ENCODE data around the gene DHRS2. TPM values are rescaled to one million over a fixed set of nuclear protein-coding genes. Genes with fewer than 3 reads are reported as not detected.

DHRS2 gene
- total and polyA plus RNA-seq, 2 of the 13 experiments (the other 11 are each of a cell fraction or from before 2014, with no cell fraction given): 1,621 to 3,021 TPM

DNA sequence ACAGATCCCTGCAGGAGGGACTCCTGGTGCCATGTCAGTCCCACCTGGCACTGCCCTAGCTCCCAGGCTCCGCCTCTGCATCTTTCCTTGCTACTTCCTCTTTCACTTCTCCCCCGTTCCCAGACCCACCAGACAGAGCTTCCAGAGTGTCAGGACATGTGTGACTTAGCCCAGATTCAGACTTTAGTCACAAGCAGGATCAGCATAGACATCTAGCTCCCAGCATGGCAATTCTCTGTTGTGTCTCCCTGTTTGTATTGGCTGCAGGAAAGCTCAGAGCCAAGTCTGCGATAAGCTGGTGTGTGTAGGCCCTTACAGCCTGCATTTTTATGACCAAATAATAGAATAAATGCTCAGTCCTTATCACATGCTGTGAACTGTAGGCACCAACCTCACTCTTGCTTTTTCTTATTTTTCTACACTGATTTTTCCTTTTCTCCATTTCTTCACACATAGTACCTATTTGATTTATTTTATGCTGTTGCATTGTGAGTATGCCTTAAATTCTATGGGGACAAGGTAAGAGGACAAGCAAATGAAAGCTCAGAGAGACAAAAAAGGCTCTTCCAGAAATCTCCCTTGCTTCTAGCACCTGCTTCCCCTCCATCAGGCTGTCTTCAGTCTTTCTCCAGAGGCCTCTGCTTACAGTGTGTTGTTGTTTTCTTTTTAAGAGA is 5.9 kb downstream of the DHRS2 start (continued):
- TF ChIP-seq, protein P1, sequence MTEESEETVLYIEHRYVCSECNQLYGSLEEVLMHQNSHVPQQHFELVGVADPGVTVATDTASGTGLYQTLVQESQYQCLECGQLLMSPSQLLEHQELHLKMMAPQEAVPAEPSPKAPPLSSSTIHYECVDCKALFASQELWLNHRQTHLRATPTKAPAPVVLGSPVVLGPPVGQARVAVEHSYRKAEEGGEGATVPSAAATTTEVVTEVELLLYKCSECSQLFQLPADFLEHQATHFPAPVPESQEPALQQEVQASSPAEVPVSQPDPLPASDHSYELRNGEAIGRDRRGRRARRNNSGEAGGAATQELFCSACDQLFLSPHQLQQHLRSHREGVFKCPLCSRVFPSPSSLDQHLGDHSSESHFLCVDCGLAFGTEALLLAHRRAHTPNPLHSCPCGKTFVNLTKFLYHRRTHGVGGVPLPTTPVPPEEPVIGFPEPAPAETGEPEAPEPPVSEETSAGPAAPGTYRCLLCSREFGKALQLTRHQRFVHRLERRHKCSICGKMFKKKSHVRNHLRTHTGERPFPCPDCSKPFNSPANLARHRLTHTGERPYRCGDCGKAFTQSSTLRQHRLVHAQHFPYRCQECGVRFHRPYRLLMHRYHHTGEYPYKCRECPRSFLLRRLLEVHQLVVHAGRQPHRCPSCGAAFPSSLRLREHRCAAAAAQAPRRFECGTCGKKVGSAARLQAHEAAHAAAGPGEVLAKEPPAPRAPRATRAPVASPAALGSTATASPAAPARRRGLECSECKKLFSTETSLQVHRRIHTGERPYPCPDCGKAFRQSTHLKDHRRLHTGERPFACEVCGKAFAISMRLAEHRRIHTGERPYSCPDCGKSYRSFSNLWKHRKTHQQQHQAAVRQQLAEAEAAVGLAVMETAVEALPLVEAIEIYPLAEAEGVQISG (CRISPR knock-in tag; IDR thresholded peaks at IDR 0.05): no peak
- TF ChIP-seq ZZZ3 (CRISPR knock-in tag; IDR thresholded peaks at IDR 0.05; ENCODE audit: borderline replicate concordance) (no peak), ZNF234 (CRISPR knock-in tag; conservative IDR thresholded peaks at IDR 0.05) (no peak), POLR2AphosphoS2 (IDR thresholded peaks at IDR 0.05; ENCODE audit: low read depth, low read length) (peak; percentile 94; the same call in 1 of the 2 replicates), HMG20B (CRISPR knock-in tag; conservative IDR thresholded peaks at IDR 0.05) (no peak), NCOA5 (CRISPR knock-in tag; IDR thresholded peaks at IDR 0.05) (no peak), ZNF317 (CRISPR knock-in tag; IDR thresholded peaks at IDR 0.05) (no peak), ZNF136 (CRISPR knock-in tag; IDR thresholded peaks at IDR 0.05; ENCODE audit: low read depth) (no peak), NFE2L1 (CRISPR knock-in tag; IDR thresholded peaks at IDR 0.05; ENCODE audit: borderline replicate concordance) (no peak; the same call in 1 of the 2 replicates), ARID2 (CRISPR knock-in tag; IDR thresholded peaks at IDR 0.05; ENCODE audit: borderline replicate concordance) (no peak; the same call in 1 of the 2 replicates), CHD4 (IDR thresholded peaks at IDR 0.05; ENCODE audit: borderline replicate concordance, low read length) (no peak), SRSF9 (IDR thresholded peaks at IDR 0.05; ENCODE audit: borderline replicate concordance, insufficient read depth, low read depth, low read length, poor library complexity, severe bottlenecking) (no peak), YY1 (IDR thresholded peaks at IDR 0.05; ENCODE audit: insufficient read depth, insufficient replicate concordance, low read depth, low read length) (no peak), CCDC6 (CRISPR knock-in tag; IDR thresholded peaks at IDR 0.05) (no peak), ZNF670 (CRISPR knock-in tag; IDR thresholded peaks at IDR 0.05; ENCODE audit: borderline replicate concordance) (no peak), ZNF616 (CRISPR knock-in tag; IDR thresholded peaks at IDR 0.05; ENCODE audit: low read depth) (no peak)
- TF ChIP-seq, protein P2, sequence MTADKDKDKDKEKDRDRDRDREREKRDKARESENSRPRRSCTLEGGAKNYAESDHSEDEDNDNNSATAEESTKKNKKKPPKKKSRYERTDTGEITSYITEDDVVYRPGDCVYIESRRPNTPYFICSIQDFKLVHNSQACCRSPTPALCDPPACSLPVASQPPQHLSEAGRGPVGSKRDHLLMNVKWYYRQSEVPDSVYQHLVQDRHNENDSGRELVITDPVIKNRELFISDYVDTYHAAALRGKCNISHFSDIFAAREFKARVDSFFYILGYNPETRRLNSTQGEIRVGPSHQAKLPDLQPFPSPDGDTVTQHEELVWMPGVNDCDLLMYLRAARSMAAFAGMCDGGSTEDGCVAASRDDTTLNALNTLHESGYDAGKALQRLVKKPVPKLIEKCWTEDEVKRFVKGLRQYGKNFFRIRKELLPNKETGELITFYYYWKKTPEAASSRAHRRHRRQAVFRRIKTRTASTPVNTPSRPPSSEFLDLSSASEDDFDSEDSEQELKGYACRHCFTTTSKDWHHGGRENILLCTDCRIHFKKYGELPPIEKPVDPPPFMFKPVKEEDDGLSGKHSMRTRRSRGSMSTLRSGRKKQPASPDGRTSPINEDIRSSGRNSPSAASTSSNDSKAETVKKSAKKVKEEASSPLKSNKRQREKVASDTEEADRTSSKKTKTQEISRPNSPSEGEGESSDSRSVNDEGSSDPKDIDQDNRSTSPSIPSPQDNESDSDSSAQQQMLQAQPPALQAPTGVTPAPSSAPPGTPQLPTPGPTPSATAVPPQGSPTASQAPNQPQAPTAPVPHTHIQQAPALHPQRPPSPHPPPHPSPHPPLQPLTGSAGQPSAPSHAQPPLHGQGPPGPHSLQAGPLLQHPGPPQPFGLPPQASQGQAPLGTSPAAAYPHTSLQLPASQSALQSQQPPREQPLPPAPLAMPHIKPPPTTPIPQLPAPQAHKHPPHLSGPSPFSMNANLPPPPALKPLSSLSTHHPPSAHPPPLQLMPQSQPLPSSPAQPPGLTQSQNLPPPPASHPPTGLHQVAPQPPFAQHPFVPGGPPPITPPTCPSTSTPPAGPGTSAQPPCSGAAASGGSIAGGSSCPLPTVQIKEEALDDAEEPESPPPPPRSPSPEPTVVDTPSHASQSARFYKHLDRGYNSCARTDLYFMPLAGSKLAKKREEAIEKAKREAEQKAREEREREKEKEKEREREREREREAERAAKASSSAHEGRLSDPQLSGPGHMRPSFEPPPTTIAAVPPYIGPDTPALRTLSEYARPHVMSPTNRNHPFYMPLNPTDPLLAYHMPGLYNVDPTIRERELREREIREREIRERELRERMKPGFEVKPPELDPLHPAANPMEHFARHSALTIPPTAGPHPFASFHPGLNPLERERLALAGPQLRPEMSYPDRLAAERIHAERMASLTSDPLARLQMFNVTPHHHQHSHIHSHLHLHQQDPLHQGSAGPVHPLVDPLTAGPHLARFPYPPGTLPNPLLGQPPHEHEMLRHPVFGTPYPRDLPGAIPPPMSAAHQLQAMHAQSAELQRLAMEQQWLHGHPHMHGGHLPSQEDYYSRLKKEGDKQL (CRISPR knock-in tag; IDR thresholded peaks at IDR 0.05; ENCODE audit: low read depth): 0 out of 2 replicates have a peak, but pooled peaks have one; percentile 45
- TF ChIP-seq, protein P3, sequence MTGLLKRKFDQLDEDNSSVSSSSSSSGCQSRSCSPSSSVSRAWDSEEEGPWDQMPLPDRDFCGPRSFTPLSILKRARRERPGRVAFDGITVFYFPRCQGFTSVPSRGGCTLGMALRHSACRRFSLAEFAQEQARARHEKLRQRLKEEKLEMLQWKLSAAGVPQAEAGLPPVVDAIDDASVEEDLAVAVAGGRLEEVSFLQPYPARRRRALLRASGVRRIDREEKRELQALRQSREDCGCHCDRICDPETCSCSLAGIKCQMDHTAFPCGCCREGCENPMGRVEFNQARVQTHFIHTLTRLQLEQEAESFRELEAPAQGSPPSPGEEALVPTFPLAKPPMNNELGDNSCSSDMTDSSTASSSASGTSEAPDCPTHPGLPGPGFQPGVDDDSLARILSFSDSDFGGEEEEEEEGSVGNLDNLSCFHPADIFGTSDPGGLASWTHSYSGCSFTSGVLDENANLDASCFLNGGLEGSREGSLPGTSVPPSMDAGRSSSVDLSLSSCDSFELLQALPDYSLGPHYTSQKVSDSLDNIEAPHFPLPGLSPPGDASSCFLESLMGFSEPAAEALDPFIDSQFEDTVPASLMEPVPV (CRISPR knock-in tag; IDR thresholded peaks at IDR 0.05): no peak
- TF ChIP-seq, protein P4, sequence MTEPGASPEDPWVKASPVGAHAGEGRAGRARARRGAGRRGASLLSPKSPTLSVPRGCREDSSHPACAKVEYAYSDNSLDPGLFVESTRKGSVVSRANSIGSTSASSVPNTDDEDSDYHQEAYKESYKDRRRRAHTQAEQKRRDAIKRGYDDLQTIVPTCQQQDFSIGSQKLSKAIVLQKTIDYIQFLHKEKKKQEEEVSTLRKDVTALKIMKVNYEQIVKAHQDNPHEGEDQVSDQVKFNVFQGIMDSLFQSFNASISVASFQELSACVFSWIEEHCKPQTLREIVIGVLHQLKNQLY (CRISPR knock-in tag; IDR thresholded peaks at IDR 0.05): no peak

Data from HepG2 (cell line).